Gastroesophageal sphincter (tissue), 4 donors: ENCODE data around the gene NTN5. TPM values are rescaled to one million over a fixed set of nuclear protein-coding genes. Genes with fewer than 3 reads are reported as not detected.
A peak's percentile ranks its signal among the peaks of the same experiment; 100 is the strongest.
"Not testable (repeated sequence)": the region's sequence is repeated elsewhere in the genome, so short reads cannot be mapped to it uniquely, and the experiment has no call there.

ENCODE experiments used
- ATAC-seq: fragments of 150-250 bp; one replicate; pipeline ENCODE4 v1.9.1; 2016; ENCODE audit warnings: mild to moderate bottlenecking, moderate library complexity
- H3K27ac ChIP-seq, 4 donors: fragments of 200-600 bp; sonication (generic) in 3 of 4; 1 replicate in 3 of 4; 2 replicates in 1 of 4; pipeline ENCODE4 v1.5.1; 2016 to 2019
- H3K27me3 ChIP-seq: fragments of 200-600 bp; sonication (generic); one replicate; pipeline ENCODE4 v1.5.1; 2019
- H3K36me3 ChIP-seq, 2 donors: fragments of 200-600 bp; sonication (generic); one replicate each; pipeline ENCODE4 v1.5.1; 2019; ENCODE audit warnings: control low read depth in 1 of 2
- H3K4me1 ChIP-seq, 3 donors: fragments of 200-600 bp; sonication (generic); 1 replicate in 2 of 3; 2 replicates in 1 of 3; pipeline ENCODE4 v1.5.1; 2016 to 2019; ENCODE audit warnings: control low read depth in 2 of 3
- H3K4me3 ChIP-seq, 2 donors: fragments of 200-600 bp; sonication (generic); one replicate each; pipeline ENCODE4 v1.5.1; 2019; ENCODE audit warnings: mild to moderate bottlenecking in 1 of 2, moderate library complexity in 1 of 2
- H3K9me3 ChIP-seq, 3 donors: fragments of 200-600 bp; sonication (generic); one replicate each; pipeline ENCODE4 v1.5.1; 2017 to 2019; ENCODE audit warnings: control low read depth in 2 of 3
- EP300 ChIP-seq: sonication (generic); formaldehyde crosslinking; IDR thresholded peaks from one replicate; pipeline ENCODE4 v1.6.1; 2017; ENCODE audit warnings: antibody characterized with exemption, mild to moderate bottlenecking
- POLR2A ChIP-seq, 2 donors: fragments of 450-650 bp; IDR thresholded peaks; one replicate each; pipeline ENCODE4 v1.6.1; 2017; ENCODE audit warnings: antibody characterized with exemption in 2 of 2, mild to moderate bottlenecking in 2 of 2, moderate library complexity in 1 of 2
- POLR2AphosphoS5 ChIP-seq: sonication (generic); formaldehyde crosslinking; IDR thresholded peaks from one replicate; pipeline ENCODE4 v1.6.1; 2017; ENCODE audit warnings: antibody characterized with exemption
- WGBS, 2 donors: methylation state at CpG; one replicate each; pipeline ENCODE4 v1.1.5; 2018; ENCODE audit warnings: low coverage in 1 of 2; 5-methylcytosine and 5-hydroxymethylcytosine counted together
- total RNA-seq, 4 donors: library from RNA; depleted of rRNA; stranded (reverse); fragments of >200 nt; gene quantifications; one replicate each; pipeline ENCODE4 v1.1.0, GENCODE V29; 2016
- TF ChIP-seq, protein P1 (sequence below), 4 experiments: fragments of 200-600 bp in 2 of 4; fragments of 450-650 bp in 2 of 4; sonication (generic) in 1 of 4; IDR thresholded peaks; one replicate each; pipeline ENCODE4 v1.5.1; 2017 to 2019; ENCODE audit warnings: antibody characterized with exemption in 4 of 4, mild to moderate bottlenecking in 2 of 4, moderate library complexity in 2 of 4

NTN5 gene
- total RNA-seq, 4 donors from 2014 or later: 0.78 to 2.3 (median 1.1) TPM; not detected in 1

GRCh38 chr19:48634424-48635262, 38.2 kb downstream of the NTN5 start:
- Histone ChIP-seq H3K36me3 (peaks cover 0 to 20% of the 10 kb centered on the region in 2 donors), H3K4me1 (peaks cover 10 to 89% (median 48%) of the 10 kb centered on the region in 3 donors), H3K27me3 (no peaks in the 10 kb centered on the region), H3K4me3 (peak overlapping the region; percentile 68 to 82), H3K27ac (peak overlapping the region; percentile 92 to 98 (median 94)), H3K9me3 (no peaks in the 10 kb centered on the region)
- peak; percentile 40 for ATAC-seq
- TF ChIP-seq, protein P1, sequence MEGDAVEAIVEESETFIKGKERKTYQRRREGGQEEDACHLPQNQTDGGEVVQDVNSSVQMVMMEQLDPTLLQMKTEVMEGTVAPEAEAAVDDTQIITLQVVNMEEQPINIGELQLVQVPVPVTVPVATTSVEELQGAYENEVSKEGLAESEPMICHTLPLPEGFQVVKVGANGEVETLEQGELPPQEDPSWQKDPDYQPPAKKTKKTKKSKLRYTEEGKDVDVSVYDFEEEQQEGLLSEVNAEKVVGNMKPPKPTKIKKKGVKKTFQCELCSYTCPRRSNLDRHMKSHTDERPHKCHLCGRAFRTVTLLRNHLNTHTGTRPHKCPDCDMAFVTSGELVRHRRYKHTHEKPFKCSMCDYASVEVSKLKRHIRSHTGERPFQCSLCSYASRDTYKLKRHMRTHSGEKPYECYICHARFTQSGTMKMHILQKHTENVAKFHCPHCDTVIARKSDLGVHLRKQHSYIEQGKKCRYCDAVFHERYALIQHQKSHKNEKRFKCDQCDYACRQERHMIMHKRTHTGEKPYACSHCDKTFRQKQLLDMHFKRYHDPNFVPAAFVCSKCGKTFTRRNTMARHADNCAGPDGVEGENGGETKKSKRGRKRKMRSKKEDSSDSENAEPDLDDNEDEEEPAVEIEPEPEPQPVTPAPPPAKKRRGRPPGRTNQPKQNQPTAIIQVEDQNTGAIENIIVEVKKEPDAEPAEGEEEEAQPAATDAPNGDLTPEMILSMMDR (IDR thresholded peaks at IDR 0.05): no peak
- no peak for TF ChIP-seq EP300
- peak; percentile 28 to 43 for TF ChIP-seq POLR2A (IDR thresholded peaks at IDR 0.05)
- peak; percentile 73 for TF ChIP-seq POLR2AphosphoS5
- 2 to 7% methylated on average over 8 of the region's 37 CpGs for WGBS, 2 donors

DNA sequence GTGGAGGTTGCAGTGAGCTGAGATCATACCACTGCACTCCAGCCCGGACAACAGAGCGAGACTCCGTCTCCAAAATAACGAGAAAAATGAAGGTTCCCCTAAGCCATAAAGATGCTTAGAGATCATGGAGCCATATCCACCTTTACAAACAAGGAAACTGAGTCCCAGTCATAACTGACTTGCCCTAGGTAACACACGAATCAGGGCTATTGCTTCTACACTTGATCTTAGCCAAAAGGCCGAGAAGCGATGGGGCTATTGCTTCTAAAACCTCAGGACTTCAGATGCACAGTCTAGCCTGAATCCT, 38.8 kb downstream of the NTN5 start:
- peaks cover 10 to 89% (median 47%) of the 10 kb centered on the region in 3 donors for H3K4me1 ChIP-seq
- ATAC-seq: no peak
- H3K4me3 ChIP-seq: peak overlapping the region; percentile 9 to 82

DNA sequence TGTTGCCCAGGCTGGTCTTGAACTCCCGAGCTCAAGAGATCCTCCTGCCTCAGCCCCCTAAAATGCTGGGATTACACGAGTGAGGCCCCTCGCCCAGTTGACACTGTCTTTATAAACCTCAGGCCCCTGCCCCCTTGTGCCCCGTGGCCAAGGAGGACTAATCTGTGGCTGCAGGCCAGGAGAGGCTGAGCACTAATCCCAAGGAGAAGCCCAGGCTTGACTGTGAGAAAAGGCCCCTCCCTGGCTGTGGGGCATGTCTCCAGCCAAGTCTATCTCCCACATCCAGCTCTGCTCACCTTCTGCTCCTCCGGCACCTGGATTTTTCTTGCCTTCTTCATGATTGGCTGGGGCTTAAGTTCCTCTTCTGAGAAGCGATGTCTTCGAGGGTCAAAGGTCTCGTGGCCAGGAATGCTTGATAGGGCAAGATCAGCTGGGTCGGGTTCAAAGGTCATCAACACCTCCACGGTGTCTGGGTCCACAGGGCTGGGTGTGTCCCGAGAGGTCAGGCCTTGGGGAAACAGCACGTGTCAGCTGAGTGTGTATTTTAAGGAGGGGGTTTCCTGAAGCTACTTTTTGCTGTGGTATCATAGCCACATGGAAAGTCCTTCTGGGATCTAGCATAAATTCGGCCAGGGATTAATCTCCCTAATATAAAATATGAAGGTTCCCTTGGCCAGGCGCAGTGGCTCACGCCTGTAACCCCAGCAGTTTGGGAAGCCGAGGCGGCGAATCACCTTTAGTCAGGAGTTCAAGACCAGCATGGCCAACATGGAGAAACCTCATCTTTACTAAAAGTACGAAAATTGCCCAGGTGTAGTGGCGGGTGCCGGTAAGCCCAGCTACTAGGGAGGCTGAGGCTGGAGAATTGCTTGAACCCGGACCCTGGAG, 39.4 kb downstream of the NTN5 start:
- no peak for ATAC-seq
- Histone ChIP-seq H3K36me3 (peaks cover 0 to 25% of the 10 kb centered on the region in 2 donors), H3K9me3 (no peaks in the 10 kb centered on the region), H3K4me1 (peaks cover 10 to 88% (median 41%) of the 10 kb centered on the region in 3 donors), H3K27ac (peak overlapping the region; percentile 76 to 98 (median 92)), H3K27me3 (no peaks in the 10 kb centered on the region), H3K4me3 (peak overlapping the region; percentile 9 to 82)
- TF ChIP-seq EP300 (no peak), POLR2A (IDR thresholded peaks at IDR 0.05) (no peak), POLR2AphosphoS5 (no peak)
- TF ChIP-seq, protein P1 (IDR thresholded peaks at IDR 0.05): no peak
- 84 to 91% methylated on average over 11 to 12 of the region's 22 CpGs for WGBS, 2 donors

More for the DNA sequence above, 38.8 kb downstream of the NTN5 start:
- H3K27me3 ChIP-seq: no peaks in the 10 kb centered on the region
- peaks cover 0 to 20% of the 10 kb centered on the region in 2 donors for H3K36me3 ChIP-seq
- H3K27ac ChIP-seq: peak overlapping the region; percentile 76 to 98 (median 92)
- TF ChIP-seq POLR2AphosphoS5 (no peak), POLR2A (IDR thresholded peaks at IDR 0.05) (no peak), EP300 (no peak)
- TF ChIP-seq, protein P1 (IDR thresholded peaks at IDR 0.05): no peak
- no peaks in the 10 kb centered on the region for H3K9me3 ChIP-seq
- 22 to 39% methylated on average over 4 to 5 of the region's 7 CpGs for whole genome bisulfite sequencing, 2 donors

DNA sequence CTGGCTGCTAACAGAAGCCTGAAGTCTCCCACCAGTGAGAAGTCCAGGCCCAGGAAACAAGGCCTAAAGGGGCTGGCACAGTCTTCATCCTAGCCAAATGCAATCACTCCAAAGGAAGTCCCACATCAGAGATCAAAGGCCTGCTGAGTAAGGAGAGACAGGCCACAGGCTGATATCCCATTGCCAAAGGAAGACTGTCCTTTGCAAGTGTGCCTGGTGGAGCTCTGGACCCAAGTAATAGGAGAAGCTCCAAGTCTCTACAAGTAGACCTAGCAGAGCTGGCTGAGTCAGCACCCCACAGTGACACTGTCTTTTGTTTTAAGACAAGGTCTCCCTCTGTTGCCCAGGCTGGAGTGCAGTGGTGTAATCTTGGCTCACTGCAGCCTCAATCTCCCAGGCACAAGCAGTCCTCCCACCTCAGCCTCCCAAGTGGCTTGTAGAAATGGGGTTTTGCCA, 40.1 kb downstream of the NTN5 start:
- Histone ChIP-seq H3K27ac (peak overlapping the region in 3 of 4 donors; percentile 92 to 98 (median 93)), H3K4me1 (peaks cover 10 to 86% (median 41%) of the 10 kb centered on the region in 3 donors), H3K27me3 (no peaks in the 10 kb centered on the region), H3K36me3 (peaks cover 0 to 32% of the 10 kb centered on the region in 2 donors), H3K9me3 (no peaks in the 10 kb centered on the region), H3K4me3 (no peak overlapping the region)
- TF ChIP-seq EP300 (no peak), POLR2AphosphoS5 (no peak)
- TF ChIP-seq, protein P1 (IDR thresholded peaks at IDR 0.05): no peak
- ATAC-seq: no peak

DNA sequence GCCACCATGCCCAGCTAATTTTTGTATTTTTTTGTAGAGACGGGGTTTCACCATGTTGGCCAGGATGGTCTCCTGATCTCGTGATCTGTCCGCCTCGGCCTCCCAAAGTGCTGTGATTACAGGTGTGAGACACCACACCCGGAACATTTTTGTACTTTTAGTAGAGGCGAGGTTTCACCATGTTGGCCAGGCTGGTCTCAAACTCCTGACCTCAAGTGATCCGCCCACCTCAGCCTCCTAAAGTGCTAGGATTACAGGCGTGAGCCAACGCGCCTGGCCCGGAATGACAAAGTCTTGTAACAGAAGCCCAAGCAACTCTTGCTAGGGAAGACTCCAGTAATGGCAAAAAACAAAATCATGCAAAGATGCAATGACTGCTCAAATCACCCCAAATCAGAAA, 40.5 kb downstream of the NTN5 start:
- H3K27me3 ChIP-seq, H3K4me3 ChIP-seq, H3K9me3 ChIP-seq, ATAC-seq: not testable (repeated sequence)
- H3K27ac ChIP-seq: peak overlapping the region in 3 of 4 donors; percentile 92 to 98 (median 93)
- peaks cover 10 to 86% (median 41%) of the 10 kb centered on the region in 3 donors for H3K4me1 ChIP-seq
- H3K36me3 ChIP-seq: peaks cover 0 to 36% of the 10 kb centered on the region in 2 donors
- WGBS, 2 donors: 94% methylated on average over 5 of the region's 11 CpGs; no CpG with 5 or more reads in 1 of the 2 donors
